HepG2 (cell line): ENCODE measurements around the gene SYNE2. TPM values are rescaled to one million over a fixed set of nuclear protein-coding genes. Genes with fewer than 3 reads are reported as not detected.

ENCODE experiments used
- ATAC-seq: fragments of 200-7000 bp; cut with Tn5 transposase; 3 replicates; pipeline ENCODE4 v1.9.1; 2020; ENCODE audit warnings: mild to moderate bottlenecking, moderate library complexity
- BruUV-seq: library from RNA; stranded (reverse); fragments of 400-500 nt; replicated peaks from 2 replicates; lab custom pipeline; 2021; lab: Mats Ljungman, UMichigan
- CTCF ChIA-PET: fragments of 300-600 bp; formaldehyde crosslinking; extraction: SDS; loops from one replicate; lab custom pipeline; 2021; ENCODE audit warnings: low total read pairs, inconsistent platforms, low intra/inter-chr PET ratio; lab: Yijun Ruan, JAX
- POLR2A ChIA-PET: fragments of 350-600 bp; sonication (Branson Sonifier 250); formaldehyde crosslinking; loops from one replicate; lab custom pipeline; 2020; ENCODE audit warnings: antibody characterized with exemption, inconsistent platforms; lab: Yijun Ruan, JAX
- DNase-seq: peaks from one replicate; pipeline ENCODE4 v3.0.0-alpha.2; 2015; ENCODE audit warnings: low spot score
- FAIRE-seq: peaks from 3 replicates; lab custom pipeline; 2011; peaks lifted over from hg19 to GRCh38; lab: Jason Lieb, UNC
- H2AFZ ChIP-seq: one replicate; pipeline ENCODE4 v1.6.1; 2011; ENCODE audit warnings: low read length, inconsistent platforms
- H3K27ac ChIP-seq: fragments of 300-600 bp; 3 replicates; pipeline ENCODE4 v1.8.0; 2011; ENCODE audit warnings: mixed run types, mild to moderate bottlenecking, mixed read lengths, low read length, inconsistent platforms; ENCODE audit not compliant: insufficient read depth; ENCODE audit errors: extremely low read length
- H3K27me3 ChIP-seq, 2 experiments: fragments of 200-600 bp in 1 of 2; 2 replicates in 1 of 2; 3 replicates in 1 of 2; pipeline versions ENCODE4 v1.6.0 to v1.8.0; 2011; ENCODE audit warnings: low read length in 2 of 2, mild to moderate bottlenecking in 2 of 2, moderate library complexity in 2 of 2, inconsistent platforms in 1 of 2; ENCODE audit not compliant: insufficient read depth in 2 of 2, control insufficient read depth in 1 of 2
- H3K36me3 ChIP-seq, 2 experiments: fragments of 200-600 bp in 1 of 2; replicated peaks in 1 of 2; 2 replicates in 1 of 2; 3 replicates in 1 of 2; pipeline versions ENCODE4 v1.5.1 to v1.8.0; 2011; ENCODE audit warnings: low read length in 2 of 2, inconsistent platforms in 1 of 2; ENCODE audit not compliant: insufficient read depth in 2 of 2, control insufficient read depth in 1 of 2
- H3K4me1 ChIP-seq: 2 replicates; pipeline ENCODE4 v1.5.1; 2012; ENCODE audit warnings: low read length, inconsistent platforms; ENCODE audit not compliant: insufficient read depth
- H3K4me2 ChIP-seq: 2 replicates; pipeline ENCODE4 v1.6.0; 2011; ENCODE audit warnings: low read depth, low read length, inconsistent platforms
- H3K4me3 ChIP-seq, 3 experiments: fragments of 200-600 bp in 1 of 3; sonication (generic), shearing (Covaris generic) in 1 of 3; replicated peaks in 1 of 3; 2 replicates each; pipeline ENCODE4 v1.5.1; 2011 to 2016; ENCODE audit warnings: low read length in 3 of 3, inconsistent platforms in 2 of 3, low read depth in 2 of 3, mild to moderate bottlenecking in 2 of 3, control low read depth in 1 of 3, mixed read lengths in 1 of 3; ENCODE audit not compliant: insufficient read depth in 1 of 3
- H3K79me2 ChIP-seq: one replicate; pipeline ENCODE4 v1.6.1; 2011; ENCODE audit warnings: low read length, inconsistent platforms; ENCODE audit not compliant: insufficient read depth
- H3K9ac ChIP-seq: 2 replicates; pipeline ENCODE4 v1.6.0; 2011; ENCODE audit warnings: mild to moderate bottlenecking, low read depth, low read length, inconsistent platforms; ENCODE audit not compliant: insufficient read depth
- H3K9me3 ChIP-seq: 2 replicates; pipeline ENCODE4 v1.5.1; 2012; ENCODE audit warnings: mild to moderate bottlenecking, low read length
- H4K20me1 ChIP-seq: 2 replicates; pipeline ENCODE4 v1.6.0; 2011; ENCODE audit warnings: inconsistent platforms, mild to moderate bottlenecking, low read length, moderate library complexity; ENCODE audit not compliant: insufficient read depth
- CAMTA2 ChIP-seq: sonication (generic); formaldehyde crosslinking; IDR thresholded peaks from 2 replicates; pipeline ENCODE4 v1.4.0; 2020; ENCODE audit warnings: mild to moderate bottlenecking, missing genetic modification reagents, borderline replicate concordance
- FOSL1 ChIP-seq: sonication (generic); formaldehyde crosslinking; IDR thresholded peaks from 2 replicates; pipeline ENCODE4 v1.9.0; 2021; ENCODE audit warnings: missing genetic modification reagents, borderline replicate concordance
- MAFF ChIP-seq: IDR thresholded peaks from 2 replicates; pipeline ENCODE4 v1.6.1; 2011; ENCODE audit warnings: low read depth, low read length, improper control_type of control experiment
- MAZ ChIP-seq, 2 experiments: sonication (generic) in 1 of 2; formaldehyde crosslinking in 1 of 2; IDR thresholded peaks; 2 replicates each; pipeline versions ENCODE4 v1.5.0 to v1.6.1; 2012 to 2020; ENCODE audit warnings: low read depth in 2 of 2, mild to moderate bottlenecking in 2 of 2, borderline replicate concordance in 1 of 2, improper control_type of control experiment in 1 of 2, low read length in 1 of 2, missing genetic modification reagents in 1 of 2, moderate library complexity in 1 of 2
- MEF2D ChIP-seq: sonication (generic); formaldehyde crosslinking; IDR thresholded peaks from 2 replicates; pipeline ENCODE4 v1.5.1; 2020; ENCODE audit warnings: mild to moderate bottlenecking, missing genetic modification reagents
- MTA3 ChIP-seq: sonication (generic); formaldehyde crosslinking; IDR thresholded peaks from 2 replicates; pipeline ENCODE4 v1.4.0; 2020; ENCODE audit warnings: missing genetic modification reagents
- NAIF1 ChIP-seq: sonication (generic); formaldehyde crosslinking; IDR thresholded peaks from 2 replicates; pipeline ENCODE4 v1.5.0; 2020; ENCODE audit warnings: mild to moderate bottlenecking, missing genetic modification reagents, borderline replicate concordance
- NFKBIZ ChIP-seq: IDR thresholded peaks from 2 replicates; pipeline ENCODE4 v1.6.1; 2018; ENCODE audit warnings: missing genetic modification reagents, missing compliant biosample characterization
- POGZ ChIP-seq: sonication (generic); formaldehyde crosslinking; IDR thresholded peaks from 2 replicates; pipeline ENCODE4 v1.4.0; 2020; ENCODE audit warnings: mild to moderate bottlenecking, missing genetic modification reagents
- REL ChIP-seq: sonication (generic); formaldehyde crosslinking; conservative IDR thresholded peaks from 2 replicates; pipeline ENCODE4 v1.8.0; 2022; ENCODE audit warnings: mild to moderate bottlenecking, missing genetic modification reagents, moderate library complexity
- RFX3 ChIP-seq: IDR thresholded peaks from 2 replicates; pipeline ENCODE4 v1.6.1; 2016; ENCODE audit warnings: missing biosample characterization, missing genetic modification reagents
- RFXAP ChIP-seq: sonication (generic); formaldehyde crosslinking; IDR thresholded peaks from 2 replicates; pipeline ENCODE4 v1.4.0; 2020; ENCODE audit warnings: missing genetic modification reagents, borderline replicate concordance
- SAFB2 ChIP-seq: sonication (generic); formaldehyde crosslinking; IDR thresholded peaks from 2 replicates; pipeline ENCODE4 v1.5.1; 2020; ENCODE audit warnings: missing genetic modification reagents, low read depth, mild to moderate bottlenecking, borderline replicate concordance
- SP1 ChIP-seq, 2 experiments: fragments of 450-650 bp in 1 of 2; sonication (generic) in 1 of 2; formaldehyde crosslinking in 1 of 2; IDR thresholded peaks; 2 replicates each; pipeline versions ENCODE4 v1.4.0 to v1.6.1; 2016 to 2020; ENCODE audit warnings: missing genetic modification reagents in 1 of 2
- ZKSCAN5 ChIP-seq: sonication (generic); formaldehyde crosslinking; IDR thresholded peaks from 2 replicates; pipeline ENCODE4 v1.5.1; 2020; ENCODE audit warnings: mild to moderate bottlenecking, missing genetic modification reagents
- ZNF10 ChIP-seq: sonication (generic); formaldehyde crosslinking; IDR thresholded peaks from 2 replicates; pipeline ENCODE4 v1.4.0; 2020; ENCODE audit warnings: mild to moderate bottlenecking, low read depth, missing genetic modification reagents, borderline replicate concordance
- ZZZ3 ChIP-seq: sonication (generic); formaldehyde crosslinking; IDR thresholded peaks from 2 replicates; pipeline ENCODE4 v1.4.0; 2020; ENCODE audit warnings: missing genetic modification reagents, mild to moderate bottlenecking, borderline replicate concordance
- WGBS: methylation state at CpG from one replicate; pipeline ENCODE4 v1.1.6; 2017; ENCODE audit warnings: low lambda C conversion rate; 5-methylcytosine and 5-hydroxymethylcytosine counted together
- in situ Hi-C: cut with HindIII; loops from 2 replicates; pipeline ENCODE4 v1.10.0; 2017; ENCODE audit warnings: low pct_unique_long_range_greater_than_20kb; ENCODE audit not compliant: extremely low pct_ligation_motif_present
- intact Hi-C: fragments of 100-400 bp; cut with micrococcal nuclease; formaldehyde crosslinking; loops from one replicate; pipeline ENCODE4 v1.10.0; 2022; ENCODE audit not compliant: unreplicated experiment
- polyA plus RNA-seq, 8 experiments: library from polyadenylated mRNA; depleted of rRNA in 3 of 8; stranded (reverse) in 7 of 8; unstranded in 1 of 8; fragments of >200 nt; fragmentation: Illumina TruSeq in 4 of 8; extraction: Trizol in 4 of 8; gene quantifications; 2 replicates each; pipeline versions ENCODE4 v1.2.1 to v1.2.3, GENCODE V29; 2011 to 2016; ENCODE audit warnings: low read depth in 4 of 8, missing spikeins in 1 of 8, mixed read lengths in 1 of 8; ENCODE audit not compliant: insufficient read depth in 1 of 8
- total RNA-seq, 5 experiments: library from RNA; depleted of rRNA; stranded (reverse); fragments of >200 nt; fragmentation: Illumina TruSeq; extraction: Trizol; gene quantifications; 2 replicates each; pipeline ENCODE4 v1.2.3, GENCODE V29; 2016; ENCODE audit warnings: low read depth in 1 of 5
- TF ChIP-seq, protein P1 (sequence below): sonication (generic); formaldehyde crosslinking; IDR thresholded peaks from 2 replicates; pipeline ENCODE4 v1.4.0; 2020; ENCODE audit warnings: mild to moderate bottlenecking, missing genetic modification reagents
- TF ChIP-seq, protein P2 (sequence below): sonication (generic); formaldehyde crosslinking; IDR thresholded peaks from 2 replicates; pipeline ENCODE4 v1.5.1; 2020; ENCODE audit warnings: missing genetic modification reagents, mild to moderate bottlenecking, borderline replicate concordance

The SYNE2 gene
- total and polyA plus RNA-seq, 2 of the 13 experiments (the other 11 are each of a cell fraction or from before 2014, with no cell fraction given): 6.2 to 13.3 TPM

DNA sequence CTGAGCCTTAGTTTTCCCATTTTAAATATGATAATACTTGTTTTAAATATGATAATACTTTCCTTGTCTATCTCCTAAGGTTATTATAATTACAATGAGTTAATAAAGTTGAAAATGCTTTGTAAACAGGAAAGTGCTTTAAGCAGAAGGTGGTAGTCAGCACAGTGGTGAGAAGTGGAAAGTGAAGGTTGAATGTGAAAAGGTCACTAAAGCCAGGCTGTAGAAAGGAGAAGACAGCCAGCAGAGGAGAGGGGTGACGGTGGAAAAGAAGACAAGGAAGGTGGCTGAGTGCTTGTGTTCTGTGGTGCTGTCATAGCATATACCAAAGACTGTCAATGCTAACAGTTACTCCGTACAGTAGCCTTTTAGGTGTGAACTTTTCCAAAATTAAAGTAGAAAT, 323.5 kb downstream of the SYNE2 start:
- H3K4me3 ChIP-seq: no peak overlapping the region
- intact Hi-C loops (no loop called here), in situ Hi-C loops (no loop called here)
- H4K20me1 ChIP-seq: no peaks in the 10 kb centered on the region
- H2AFZ ChIP-seq: no peak overlapping the region
- H3K4me1 ChIP-seq: no peaks in the 10 kb centered on the region
- no peak overlapping the region for H3K4me2 ChIP-seq
- TF ChIP-seq NAIF1 (CRISPR knock-in tag): no peak
- no peak for TF ChIP-seq MEF2D (CRISPR knock-in tag)
- no peak for TF ChIP-seq POGZ (CRISPR knock-in tag)
- no peak for TF ChIP-seq MAFF
- no peak for TF ChIP-seq ZZZ3 (CRISPR knock-in tag)
- no peak for TF ChIP-seq SAFB2
- H3K79me2 ChIP-seq: no peaks in the 10 kb centered on the region
- FAIRE-seq (no peak), DNase-seq (no peak), ATAC-seq (no peak)
- 89% methylated on average over 2 of the region's 2 CpGs for WGBS
- no peaks in the 10 kb centered on the region for H3K27me3 ChIP-seq
- ChIA-PET CTCF (no interaction called here), POLR2A (no interaction called here)
- BruUV-seq: no TSS peak
- H3K27ac ChIP-seq: no peak overlapping the region
- no peak overlapping the region for H3K9ac ChIP-seq
- H3K36me3 ChIP-seq: no peaks in the 10 kb centered on the region; a peak in 1 of 5 replicates
- H3K9me3 ChIP-seq: no peaks in the 10 kb centered on the region

DNA sequence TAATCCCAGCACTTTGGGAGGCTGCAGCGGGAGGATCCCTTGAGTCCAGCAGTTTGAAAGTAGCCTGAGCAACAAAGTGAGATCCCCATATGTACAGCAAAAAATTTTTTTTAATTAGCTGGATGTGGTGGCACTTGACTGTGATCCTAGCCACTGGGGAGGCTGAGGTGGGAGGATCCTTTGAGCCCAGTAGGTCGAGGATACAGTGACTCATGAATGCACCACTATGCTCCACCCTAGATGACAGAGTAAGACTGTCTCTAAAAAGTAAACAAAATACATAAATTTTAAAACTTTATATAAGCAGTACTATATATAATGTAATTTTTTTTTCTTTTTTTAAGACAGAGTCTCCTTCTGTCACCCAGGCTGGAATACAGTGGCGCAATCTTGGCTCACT, 326.0 kb downstream of the SYNE2 start:
- intact Hi-C loops (no loop called here), in situ Hi-C loops (no loop called here)
- Histone ChIP-seq H3K79me2 (no peaks in the 10 kb centered on the region), H3K9ac (no peak overlapping the region), H3K4me1 (no peaks in the 10 kb centered on the region), H3K36me3 (no peaks in the 10 kb centered on the region; a peak in 1 of 5 replicates), H3K27me3 (no peaks in the 10 kb centered on the region), H2AFZ (no peak overlapping the region), H3K27ac (no peak overlapping the region), H3K4me3 (no peak overlapping the region), H4K20me1 (no peaks in the 10 kb centered on the region), H3K9me3 (no peaks in the 10 kb centered on the region), H3K4me2 (no peak overlapping the region)
- 87% methylated on average over 3 of the region's 3 CpGs for WGBS
- ChIA-PET CTCF (no interaction called here), POLR2A (no interaction called here)
- no peak for FAIRE-seq
- no TSS peak for BruUV-seq
- no peak for DNase-seq
- no peak for ATAC-seq
- TF ChIP-seq, protein P1, sequence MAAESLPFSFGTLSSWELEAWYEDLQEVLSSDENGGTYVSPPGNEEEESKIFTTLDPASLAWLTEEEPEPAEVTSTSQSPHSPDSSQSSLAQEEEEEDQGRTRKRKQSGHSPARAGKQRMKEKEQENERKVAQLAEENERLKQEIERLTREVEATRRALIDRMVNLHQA: no peak
- TF ChIP-seq, protein P2, sequence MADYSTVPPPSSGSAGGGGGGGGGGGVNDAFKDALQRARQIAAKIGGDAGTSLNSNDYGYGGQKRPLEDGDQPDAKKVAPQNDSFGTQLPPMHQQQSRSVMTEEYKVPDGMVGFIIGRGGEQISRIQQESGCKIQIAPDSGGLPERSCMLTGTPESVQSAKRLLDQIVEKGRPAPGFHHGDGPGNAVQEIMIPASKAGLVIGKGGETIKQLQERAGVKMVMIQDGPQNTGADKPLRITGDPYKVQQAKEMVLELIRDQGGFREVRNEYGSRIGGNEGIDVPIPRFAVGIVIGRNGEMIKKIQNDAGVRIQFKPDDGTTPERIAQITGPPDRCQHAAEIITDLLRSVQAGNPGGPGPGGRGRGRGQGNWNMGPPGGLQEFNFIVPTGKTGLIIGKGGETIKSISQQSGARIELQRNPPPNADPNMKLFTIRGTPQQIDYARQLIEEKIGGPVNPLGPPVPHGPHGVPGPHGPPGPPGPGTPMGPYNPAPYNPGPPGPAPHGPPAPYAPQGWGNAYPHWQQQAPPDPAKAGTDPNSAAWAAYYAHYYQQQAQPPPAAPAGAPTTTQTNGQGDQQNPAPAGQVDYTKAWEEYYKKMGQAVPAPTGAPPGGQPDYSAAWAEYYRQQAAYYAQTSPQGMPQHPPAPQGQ: no peak
- TF ChIP-seq FOSL1 (CRISPR knock-in tag) (no peak), CAMTA2 (CRISPR knock-in tag) (no peak), REL (no peak), ZKSCAN5 (CRISPR knock-in tag) (no peak), MAZ (IDR thresholded peaks at IDR 0.05; ENCODE audit: borderline replicate concordance, low read depth, low read length) (no peak), MAZ (CRISPR knock-in tag; IDR thresholded peaks at IDR 0.05; ENCODE audit: low read depth) (no peak), RFX3 (CRISPR knock-in tag) (no peak), SP1 (IDR thresholded peaks at IDR 0.05) (no peak), SP1 (CRISPR knock-in tag; IDR thresholded peaks at IDR 0.05) (no peak), NFKBIZ (CRISPR knock-in tag) (no peak), MTA3 (CRISPR knock-in tag) (no peak), RFXAP (CRISPR knock-in tag) (no peak), ZNF10 (CRISPR knock-in tag) (no peak)
